Measurements from ENCODE around the gene MIP.
"Not testable (repeated sequence)": the region's sequence is repeated elsewhere in the genome, so short reads cannot be mapped to it uniquely, and the experiment has no call there.

GRCh38 chr12:56499879-56500278 lies 45.4 kb upstream of the MIP start:
- not testable (repeated sequence) for TF ChIP-seq CTCF (conservative IDR thresholded peaks at IDR 0.05; ENCODE audit: low read depth in 2 of 2); POLR2AphosphoS5 (IDR thresholded peaks at IDR 0.05; ENCODE audit: low read depth); EZH2phosphoT487 (IDR thresholded peaks at IDR 0.05; ENCODE audit: unreplicated experiment); EZH2 (IDR thresholded peaks at IDR 0.05; ENCODE audit: low read depth, unreplicated experiment); JUNB (IDR thresholded peaks at IDR 0.05; ENCODE audit: unreplicated experiment); REST (IDR thresholded peaks at IDR 0.05; ENCODE audit: unreplicated experiment); CREB1 (CRISPR knock-in tag; IDR thresholded peaks at IDR 0.05; ENCODE audit: low read depth); ZNF114 (CRISPR knock-in tag; IDR thresholded peaks at IDR 0.05); ZNF331 (CRISPR knock-in tag; IDR thresholded peaks at IDR 0.05; ENCODE audit: low read depth); ETS1 (IDR thresholded peaks at IDR 0.05); STAT1 (IDR thresholded peaks at IDR 0.05; ENCODE audit: unreplicated experiment); NANOG (IDR thresholded peaks at IDR 0.05; ENCODE audit: borderline replicate concordance)
- TF ChIP-seq, protein P1, sequence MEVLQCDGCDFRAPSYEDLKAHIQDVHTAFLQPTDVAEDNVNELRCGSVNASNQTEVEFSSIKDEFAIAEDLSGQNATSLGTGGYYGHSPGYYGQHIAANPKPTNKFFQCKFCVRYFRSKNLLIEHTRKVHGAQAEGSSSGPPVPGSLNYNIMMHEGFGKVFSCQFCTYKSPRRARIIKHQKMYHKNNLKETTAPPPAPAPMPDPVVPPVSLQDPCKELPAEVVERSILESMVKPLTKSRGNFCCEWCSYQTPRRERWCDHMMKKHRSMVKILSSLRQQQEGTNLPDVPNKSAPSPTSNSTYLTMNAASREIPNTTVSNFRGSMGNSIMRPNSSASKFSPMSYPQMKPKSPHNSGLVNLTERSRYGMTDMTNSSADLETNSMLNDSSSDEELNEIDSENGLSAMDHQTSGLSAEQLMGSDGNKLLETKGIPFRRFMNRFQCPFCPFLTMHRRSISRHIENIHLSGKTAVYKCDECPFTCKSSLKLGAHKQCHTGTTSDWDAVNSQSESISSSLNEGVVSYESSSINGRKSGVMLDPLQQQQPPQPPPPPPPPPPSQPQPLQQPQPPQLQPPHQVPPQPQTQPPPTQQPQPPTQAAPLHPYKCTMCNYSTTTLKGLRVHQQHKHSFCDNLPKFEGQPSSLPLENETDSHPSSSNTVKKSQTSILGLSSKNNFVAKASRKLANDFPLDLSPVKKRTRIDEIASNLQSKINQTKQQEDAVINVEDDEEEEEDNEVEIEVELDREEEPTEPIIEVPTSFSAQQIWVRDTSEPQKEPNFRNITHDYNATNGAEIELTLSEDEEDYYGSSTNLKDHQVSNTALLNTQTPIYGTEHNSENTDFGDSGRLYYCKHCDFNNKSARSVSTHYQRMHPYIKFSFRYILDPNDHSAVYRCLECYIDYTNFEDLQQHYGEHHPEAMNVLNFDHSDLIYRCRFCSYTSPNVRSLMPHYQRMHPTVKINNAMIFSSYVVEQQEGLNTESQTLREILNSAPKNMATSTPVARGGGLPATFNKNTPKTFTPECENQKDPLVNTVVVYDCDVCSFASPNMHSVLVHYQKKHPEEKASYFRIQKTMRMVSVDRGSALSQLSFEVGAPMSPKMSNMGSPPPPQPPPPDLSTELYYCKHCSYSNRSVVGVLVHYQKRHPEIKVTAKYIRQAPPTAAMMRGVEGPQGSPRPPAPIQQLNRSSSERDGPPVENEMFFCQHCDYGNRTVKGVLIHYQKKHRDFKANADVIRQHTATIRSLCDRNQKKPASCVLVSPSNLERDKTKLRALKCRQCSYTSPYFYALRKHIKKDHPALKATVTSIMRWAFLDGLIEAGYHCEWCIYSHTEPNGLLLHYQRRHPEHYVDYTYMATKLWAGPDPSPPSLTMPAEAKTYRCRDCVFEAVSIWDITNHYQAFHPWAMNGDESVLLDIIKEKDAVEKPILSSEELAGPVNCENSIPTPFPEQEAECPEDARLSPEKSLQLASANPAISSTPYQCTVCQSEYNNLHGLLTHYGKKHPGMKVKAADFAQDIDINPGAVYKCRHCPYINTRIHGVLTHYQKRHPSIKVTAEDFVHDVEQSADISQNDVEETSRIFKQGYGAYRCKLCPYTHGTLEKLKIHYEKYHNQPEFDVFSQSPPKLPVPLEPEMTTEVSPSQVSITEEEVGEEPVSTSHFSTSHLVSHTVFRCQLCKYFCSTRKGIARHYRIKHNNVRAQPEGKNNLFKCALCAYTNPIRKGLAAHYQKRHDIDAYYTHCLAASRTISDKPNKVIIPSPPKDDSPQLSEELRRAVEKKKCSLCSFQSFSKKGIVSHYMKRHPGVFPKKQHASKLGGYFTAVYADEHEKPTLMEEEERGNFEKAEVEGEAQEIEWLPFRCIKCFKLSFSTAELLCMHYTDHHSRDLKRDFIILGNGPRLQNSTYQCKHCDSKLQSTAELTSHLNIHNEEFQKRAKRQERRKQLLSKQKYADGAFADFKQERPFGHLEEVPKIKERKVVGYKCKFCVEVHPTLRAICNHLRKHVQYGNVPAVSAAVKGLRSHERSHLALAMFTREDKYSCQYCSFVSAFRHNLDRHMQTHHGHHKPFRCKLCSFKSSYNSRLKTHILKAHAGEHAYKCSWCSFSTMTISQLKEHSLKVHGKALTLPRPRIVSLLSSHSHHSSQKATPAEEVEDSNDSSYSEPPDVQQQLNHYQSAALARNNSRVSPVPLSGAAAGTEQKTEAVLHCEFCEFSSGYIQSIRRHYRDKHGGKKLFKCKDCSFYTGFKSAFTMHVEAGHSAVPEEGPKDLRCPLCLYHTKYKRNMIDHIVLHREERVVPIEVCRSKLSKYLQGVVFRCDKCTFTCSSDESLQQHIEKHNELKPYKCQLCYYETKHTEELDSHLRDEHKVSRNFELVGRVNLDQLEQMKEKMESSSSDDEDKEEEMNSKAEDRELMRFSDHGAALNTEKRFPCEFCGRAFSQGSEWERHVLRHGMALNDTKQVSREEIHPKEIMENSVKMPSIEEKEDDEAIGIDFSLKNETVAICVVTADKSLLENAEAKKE (CRISPR knock-in tag; IDR thresholded peaks at IDR 0.05): not testable (repeated sequence)

Measured in GM23338 (cell line).